Adrenal gland (tissue), 12 donors: ENCODE data around the gene PEX14. TPM values are rescaled to one million over a fixed set of nuclear protein-coding genes. Genes with fewer than 3 reads are reported as not detected.

ENCODE experiments used
- DNase-seq, 7 donors: peaks; one replicate each; pipeline ENCODE4 v3.0.0-alpha.2; 2019 to 2020
- H3K27ac ChIP-seq, 5 donors: fragments of 200-600 bp; sonication (generic) in 4 of 5; 1 replicate in 3 of 5; 2 replicates in 2 of 5; pipeline versions ENCODE4 v1.5.1 to v1.8.0; 2016 to 2020; ENCODE audit warnings: mild to moderate bottlenecking in 1 of 5
- H3K27me3 ChIP-seq: fragments of 200-600 bp; 2 replicates; pipeline ENCODE4 v1.8.0; 2021
- H3K36me3 ChIP-seq, 2 donors: fragments of 200-600 bp; replicated peaks in 1 of 2; 1 replicate in 1 of 2; 2 replicates in 1 of 2; pipeline versions ENCODE4 v1.5.1 to v1.8.0; 2018 to 2022
- H3K4me1 ChIP-seq, 2 donors: fragments of 200-600 bp; replicated peaks in 1 of 2; 1 replicate in 1 of 2; 2 replicates in 1 of 2; pipeline versions ENCODE4 v1.5.1 to v1.8.0; 2018 to 2021
- H3K4me3 ChIP-seq, 4 donors: fragments of 200-600 bp; sonication (generic) in 3 of 4; one replicate each; pipeline ENCODE4 v1.5.1; 2016 to 2018
- H3K9me3 ChIP-seq, 3 donors: fragments of 200-600 bp; sonication (generic) in 1 of 3; replicated peaks in 1 of 3; 1 replicate in 2 of 3; 2 replicates in 1 of 3; pipeline versions ENCODE4 v1.5.1 to v1.8.0; 2016 to 2021
- CTCF ChIP-seq, 6 experiments: fragments of 450-650 bp in 4 of 6; fragments of 200-600 bp in 2 of 6; sonication (generic) in 1 of 6; IDR thresholded peaks; 1 replicate in 5 of 6; 2 replicates in 1 of 6; pipeline versions ENCODE4 v1.5.1 to v1.8.0; 2016 to 2021; ENCODE audit warnings: antibody characterized with exemption in 6 of 6, mild to moderate bottlenecking in 2 of 6, moderate library complexity in 1 of 6
- POLR2A ChIP-seq, 2 donors: fragments of 450-650 bp; IDR thresholded peaks; one replicate each; pipeline ENCODE4 v1.6.1; 2017; ENCODE audit warnings: antibody characterized with exemption in 2 of 2, mild to moderate bottlenecking in 2 of 2, moderate library complexity in 1 of 2
- WGBS, 4 donors: extraction: QIAGEN DNeasy Blood & Tissue Kit in 2 of 4; methylation state at CpG; one replicate each; pipeline versions ENCODE4 v1.1.5 to v1.1.7; 2013 to 2017; 5-methylcytosine and 5-hydroxymethylcytosine counted together
- intact Hi-C, 2 donors: fragments of 100-400 bp; cut with DNase I; formaldehyde crosslinking; loops; one replicate each; pipeline versions ENCODE4 v1.14.1 to v1.15.0; 2022 to 2023
- polyA plus RNA-seq, 3 donors: library from polyadenylated mRNA; stranded (reverse); fragments of 200-250 nt in 2 of 3; fragments of 350-450 nt in 1 of 3; fragmentation: Illumina TruSeq in 1 of 3; extraction: RNeasy Lipid Tissue Mini Kit (QIAGEN cat#74804) in 1 of 3; gene quantifications; one replicate each; pipeline ENCODE4 v1.2.3, GENCODE V29; 2013 to 2014
- total RNA-seq, 9 donors: library from RNA; depleted of rRNA in 4 of 9; stranded (reverse); fragments of >200 nt in 4 of 9; fragments of 120-200 nt in 1 of 9; fragmentation: NEBNext Ultra II Directional in 1 of 9; extraction: Animal tissue kit (Norgen Biotek cat#: 25700) in 1 of 9; gene quantifications; one replicate each; pipeline versions ENCODE4 v1.1.0 to v1.2.4, GENCODE V29; 2013 to 2023
- donor health status: healthy with polysubstance abuse.
- donor health status: Bipolar disorder and iron deficiency.
- donor health status: DM: yes; HTN: yes; CAD: no.
- donor health status: DM: no; HTN: no; CAD: no.
- donor health status: DM: no; HTN: no; CAD: no.
- donor health status: DM: yes; HTN: yes; CAD: no.

The PEX14 gene
- total and polyA plus RNA-seq, 12 donors = 9.7 to 23.9 (median 18.1) TPM

GRCh38 chr1:10651793-10652192, 177.0 kb downstream of the PEX14 start:
- Histone ChIP-seq H3K4me3 (no peak overlapping the region), H3K4me1 (no peaks in the 10 kb centered on the region), H3K36me3 (no peaks in the 10 kb centered on the region), H3K27ac (no peak overlapping the region), H3K9me3 (no peaks in the 10 kb centered on the region), H3K27me3 (no peaks in the 10 kb centered on the region)
- intact Hi-C loops = no loop called here
- TF ChIP-seq POLR2A (IDR thresholded peaks at IDR 0.05) (no peak), CTCF (IDR thresholded peaks at IDR 0.05) (no peak)
- 74 to 83% (median 74%) methylated on average over 7 to 11 of the region's 11 CpGs for WGBS, 4 donors
- no peak for DNase-seq

DNA sequence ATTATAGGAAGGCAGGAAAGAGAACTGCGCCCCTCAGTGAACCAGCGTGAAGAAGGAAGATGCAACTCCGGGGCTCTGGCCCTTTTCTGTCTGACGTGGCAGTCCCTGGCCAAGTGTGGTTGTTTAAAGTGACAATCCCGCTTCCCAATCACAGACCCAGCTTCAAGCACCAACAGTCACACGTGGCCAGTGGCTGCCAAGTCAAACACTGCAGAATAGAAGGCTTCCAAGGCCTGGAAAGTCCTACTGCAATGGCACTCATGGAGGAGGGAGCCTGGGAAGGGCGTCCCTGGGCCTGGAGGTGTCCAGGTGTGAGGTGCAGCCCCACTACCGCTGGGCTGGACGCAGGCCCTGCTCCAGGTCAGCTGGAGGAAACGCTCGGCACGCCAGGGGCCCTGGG, 177.9 kb downstream of the PEX14 start:
- Histone ChIP-seq H3K27me3 (no peaks in the 10 kb centered on the region), H3K27ac (no peak overlapping the region), H3K4me1 (no peaks in the 10 kb centered on the region), H3K9me3 (no peaks in the 10 kb centered on the region), H3K4me3 (no peak overlapping the region), H3K36me3 (no peaks in the 10 kb centered on the region)
- intact Hi-C loops = no loop called here
- TF ChIP-seq CTCF (IDR thresholded peaks at IDR 0.05) = no peak
- TF ChIP-seq POLR2A (IDR thresholded peaks at IDR 0.05) = no peak
- 94 to 97% (median 95%) methylated on average over 8 to 12 of the region's 12 CpGs for WGBS, 4 donors
- DNase-seq = no peak

DNA sequence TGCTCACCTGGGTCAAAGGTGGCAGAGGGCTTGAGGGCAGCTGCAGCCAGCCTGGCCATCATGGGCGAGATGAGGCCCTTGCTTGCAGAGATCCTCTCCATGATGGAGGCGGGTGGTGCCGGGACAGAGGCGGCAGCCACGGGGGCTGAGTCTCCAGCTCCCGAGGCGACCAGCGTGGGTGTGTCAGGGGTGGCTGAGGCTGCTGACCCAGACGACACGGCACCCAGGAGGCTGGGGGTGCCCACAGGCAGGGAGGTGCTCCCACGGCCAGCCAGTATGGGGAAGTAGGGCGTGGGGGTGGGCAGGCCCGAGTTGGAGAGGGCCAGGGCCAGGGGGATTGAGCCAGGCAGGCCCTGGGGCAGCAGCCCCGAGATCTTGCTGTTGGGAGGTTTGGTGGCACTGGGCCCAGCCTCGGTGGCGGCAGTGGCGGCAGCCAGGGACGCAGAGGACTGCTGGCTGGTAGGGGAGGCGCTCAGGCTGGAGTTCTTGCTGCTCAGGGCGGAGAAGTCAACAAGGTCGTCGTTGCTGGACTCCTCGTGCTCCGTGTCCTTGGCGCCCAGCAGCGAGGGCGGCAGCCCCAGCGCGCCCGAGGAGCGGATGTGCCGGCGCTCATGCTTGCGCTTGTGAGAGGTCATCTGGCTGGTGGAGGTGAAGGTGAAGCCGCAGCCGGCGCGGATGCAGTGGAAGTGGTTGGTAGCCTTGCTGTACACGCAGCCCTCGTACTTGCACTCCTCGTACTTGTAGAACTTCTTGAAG, 178.8 kb downstream of the PEX14 start:
- H3K4me1 ChIP-seq = no peaks in the 10 kb centered on the region
- H3K36me3 ChIP-seq = no peaks in the 10 kb centered on the region
- DNase-seq = peak in 5 of 7 donors; percentile 49 to 77 (median 57)
- no peaks in the 10 kb centered on the region for H3K9me3 ChIP-seq
- no peak overlapping the region for H3K27ac ChIP-seq
- no peaks in the 10 kb centered on the region for H3K27me3 ChIP-seq
- no peak overlapping the region for H3K4me3 ChIP-seq
- intact Hi-C loops = no loop called here
- WGBS, 4 donors = 63 to 84% (median 72%) methylated on average over 34 to 41 of the region's 41 CpGs
- no peak for TF ChIP-seq POLR2A (IDR thresholded peaks at IDR 0.05)
- TF ChIP-seq CTCF (IDR thresholded peaks at IDR 0.05) = no peak

GRCh38 chr1:10655002-10655401, 180.3 kb downstream of the PEX14 start:
- DNase-seq = no peak
- no peaks in the 10 kb centered on the region for H3K27me3 ChIP-seq
- no peaks in the 10 kb centered on the region for H3K36me3 ChIP-seq
- no peak overlapping the region for H3K4me3 ChIP-seq
- TF ChIP-seq CTCF (IDR thresholded peaks at IDR 0.05) (no peak), POLR2A (IDR thresholded peaks at IDR 0.05) (no peak)
- no peak overlapping the region for H3K27ac ChIP-seq
- no peaks in the 10 kb centered on the region for H3K9me3 ChIP-seq
- intact Hi-C loops = no loop called here
- WGBS, 4 donors = 93 to 100% (median 97%) methylated on average over 2 to 10 of the region's 10 CpGs
- no peaks in the 10 kb centered on the region for H3K4me1 ChIP-seq
